Progenitor cell of endocrine pancreas (in vitro differentiated cells): ENCODE results near the gene LSM7. TPM values are rescaled to one million over a fixed set of nuclear protein-coding genes. Genes with fewer than 3 reads are reported as not detected.

Source experiments
- DNase-seq: peaks from one replicate; pipeline ENCODE4 v3.0.0; 2021; ENCODE audit warnings: low spot score; ENCODE audit not compliant: unreplicated experiment
- H3K27ac Mint-ChIP-seq: 2 replicates; pipeline ENCODE4 v1.8.0; 2021; ENCODE audit warnings: mild to moderate bottlenecking, moderate library complexity, mixed read lengths
- H3K27me3 Mint-ChIP-seq: 2 replicates; pipeline ENCODE4 v1.8.0; 2021; ENCODE audit warnings: mixed read lengths
- H3K36me3 Mint-ChIP-seq: 2 replicates; pipeline ENCODE4 v1.8.0; 2022; ENCODE audit warnings: mixed read lengths; ENCODE audit not compliant: insufficient read depth
- H3K4me1 Mint-ChIP-seq: 2 replicates; pipeline ENCODE4 v1.8.0; 2021; ENCODE audit warnings: low read depth, mixed read lengths
- H3K4me3 Mint-ChIP-seq: 2 replicates; pipeline ENCODE4 v1.8.0; 2021; ENCODE audit warnings: low read depth, mild to moderate bottlenecking, moderate library complexity, mixed read lengths
- H3K9me3 Mint-ChIP-seq: 2 replicates; pipeline ENCODE4 v1.8.0; 2021; ENCODE audit warnings: low read depth, mixed read lengths
- CTCF ChIP-seq: fragments of 200-600 bp; sonication (generic); IDR thresholded peaks from one replicate; pipeline ENCODE4 v1.5.0; 2021; ENCODE audit warnings: antibody characterized with exemption, mild to moderate bottlenecking; ENCODE audit not compliant: unreplicated experiment
- total RNA-seq: library from RNA; stranded (reverse); gene quantifications from 2 replicates; pipeline ENCODE4 v1.2.1, GENCODE V29; 2021

Gene LSM7
- total RNA-seq, 1 donor from 2014 or later: 126 TPM

GRCh38 chr19:2362046-2362969, 33.9 kb upstream of the LSM7 start:
- no peak for DNase-seq
- TF ChIP-seq CTCF: no peak

GRCh38 chr19:2361246-2362045, 33.1 kb upstream of the LSM7 start:
- TF ChIP-seq CTCF: no peak
- H3K4me1 Mint-ChIP-seq: no peaks in the 10 kb centered on the region
- no peak for DNase-seq
- no peak overlapping the region for H3K27ac Mint-ChIP-seq
- H3K9me3 Mint-ChIP-seq: no peaks in the 10 kb centered on the region
- H3K4me3 Mint-ChIP-seq: no peak overlapping the region
- peaks cover 22% of the 10 kb centered on the region for H3K27me3 Mint-ChIP-seq
- H3K36me3 Mint-ChIP-seq: no peaks in the 10 kb centered on the region

More at GRCh38 chr19:2362046-2362969, 33.9 kb upstream of the LSM7 start:
- H3K4me1 Mint-ChIP-seq: no peaks in the 10 kb centered on the region
- no peak overlapping the region for H3K27ac Mint-ChIP-seq
- no peaks in the 10 kb centered on the region for H3K36me3 Mint-ChIP-seq
- H3K9me3 Mint-ChIP-seq: no peaks in the 10 kb centered on the region
- H3K4me3 Mint-ChIP-seq: no peak overlapping the region
- H3K27me3 Mint-ChIP-seq: peaks cover 22% of the 10 kb centered on the region

- no peak overlapping the region for H3K4me3 Mint-ChIP-seq
- TF ChIP-seq CTCF: no peak
- peak overlapping the region; percentile 53 for H3K27ac Mint-ChIP-seq
- H3K4me1 Mint-ChIP-seq: no peaks in the 10 kb centered on the region
- no peak for DNase-seq
- no peaks in the 10 kb centered on the region for H3K9me3 Mint-ChIP-seq
- H3K27me3 Mint-ChIP-seq: peaks cover 22% of the 10 kb centered on the region
- no peaks in the 10 kb centered on the region for H3K36me3 Mint-ChIP-seq
Observed at GRCh38 chr19:2360833-2361232, 32.4 kb upstream of the LSM7 start.

GRCh38 chr19:2359992-2360685, 31.8 kb upstream of the LSM7 start, which contains the start of gene TMPRSS9:
TMPRSS9 (plus strand) TSS chr19:2360265; CDS start chr19:2389786, 29,521 bp downstream.
- H3K4me1 Mint-ChIP-seq: no peaks in the 10 kb centered on the region
- no peaks in the 10 kb centered on the region for H3K9me3 Mint-ChIP-seq
- TF ChIP-seq CTCF: no peak
- no peak within 1 kb of the TSS for H3K4me3 Mint-ChIP-seq
- no peaks in the 10 kb centered on the region for H3K36me3 Mint-ChIP-seq
- no peak for DNase-seq
- H3K27ac Mint-ChIP-seq: peak within 1 kb of the TSS; percentile 53
- H3K27me3 Mint-ChIP-seq: peaks cover 20% of the 10 kb centered on the region
